ENCODE measurements around the gene KCNA10. TPM values are rescaled to one million over a fixed set of nuclear protein-coding genes. Genes with fewer than 3 reads are reported as not detected.

KCNA10 gene
- total and polyA plus RNA-seq, 9 donors: not detected

GRCh38 chr1:110548381-110548780 is 29.4 kb upstream of the KCNA10 start:
- Histone ChIP-seq H3K27ac (no peak overlapping the region), H3K36me3 (no peaks in the 10 kb centered on the region), H3K4me3 (no peak overlapping the region), H3K9me3 (no peaks in the 10 kb centered on the region), H3K27me3 (no peaks in the 10 kb centered on the region), H3K4me1 (ENCODE audit: insufficient read depth) (no peaks in the 10 kb centered on the region)
- no peak for DNase-seq
- WGBS, 3 donors: 44 to 58% (median 57%) methylated on average over 4 of the region's 4 CpGs
- intact Hi-C loops (cut with DNase I): no loop called here
- TF ChIP-seq CTCF (IDR thresholded peaks at IDR 0.05): no peak
- TF ChIP-seq EP300 (IDR thresholded peaks at IDR 0.05): no peak
- TF ChIP-seq POLR2A (IDR thresholded peaks at IDR 0.05): no peak

GRCh38 chr1:110547017-110547416 is 28.0 kb upstream of the KCNA10 start:
- intact Hi-C loops (cut with DNase I): no loop called here
- DNase-seq: no peak
- H3K9me3 ChIP-seq: no peaks in the 10 kb centered on the region
- H3K4me1 ChIP-seq (ENCODE audit: insufficient read depth): no peaks in the 10 kb centered on the region
- TF ChIP-seq EP300 (IDR thresholded peaks at IDR 0.05) (no peak), POLR2A (IDR thresholded peaks at IDR 0.05) (no peak), CTCF (IDR thresholded peaks at IDR 0.05) (no peak)
- no peaks in the 10 kb centered on the region for H3K36me3 ChIP-seq
- H3K4me3 ChIP-seq: no peak overlapping the region
- no peak overlapping the region for H3K27ac ChIP-seq
- WGBS, 3 donors: 46 to 65% (median 53%) methylated on average over 2 of the region's 2 CpGs
- H3K27me3 ChIP-seq: no peaks in the 10 kb centered on the region

GRCh38 chr1:110545492-110545891 is 26.5 kb upstream of the KCNA10 start:
- intact Hi-C loops (cut with DNase I): no loop called here
- Histone ChIP-seq H3K36me3 (no peaks in the 10 kb centered on the region), H3K9me3 (no peaks in the 10 kb centered on the region), H3K4me3 (no peak overlapping the region), H3K4me1 (ENCODE audit: insufficient read depth) (no peaks in the 10 kb centered on the region), H3K27ac (no peak overlapping the region), H3K27me3 (no peaks in the 10 kb centered on the region)
- no peak for DNase-seq
- 19 to 44% (median 21%) methylated on average over 2 of the region's 2 CpGs for WGBS, 3 donors
- no peak for TF ChIP-seq POLR2A (IDR thresholded peaks at IDR 0.05)

GRCh38 chr1:110544753-110545152 is 25.8 kb upstream of the KCNA10 start:
- intact Hi-C loops (cut with DNase I): no loop called here
- Histone ChIP-seq H3K27me3 (no peaks in the 10 kb centered on the region), H3K27ac (no peak overlapping the region), H3K9me3 (no peaks in the 10 kb centered on the region), H3K36me3 (no peaks in the 10 kb centered on the region), H3K4me3 (no peak overlapping the region), H3K4me1 (ENCODE audit: insufficient read depth) (no peaks in the 10 kb centered on the region)
- no peak for TF ChIP-seq CTCF (IDR thresholded peaks at IDR 0.05)
- no peak for TF ChIP-seq POLR2A (IDR thresholded peaks at IDR 0.05)
- no peak for TF ChIP-seq EP300 (IDR thresholded peaks at IDR 0.05)
- no peak for DNase-seq
- 56 to 61% (median 61%) methylated on average over 3 of the region's 3 CpGs for WGBS, 3 donors

- no peaks in the 10 kb centered on the region for H3K9me3 ChIP-seq
- no peak overlapping the region for H3K4me3 ChIP-seq
- no peaks in the 10 kb centered on the region for H3K36me3 ChIP-seq
- H3K4me1 ChIP-seq (ENCODE audit: insufficient read depth): no peaks in the 10 kb centered on the region
- WGBS, 3 donors: 20 to 25% (median 23%) methylated on average over 4 of the region's 4 CpGs
- no peaks in the 10 kb centered on the region for H3K27me3 ChIP-seq
- TF ChIP-seq EP300 (IDR thresholded peaks at IDR 0.05) (no peak), CTCF (IDR thresholded peaks at IDR 0.05) (no peak), POLR2A (IDR thresholded peaks at IDR 0.05) (no peak)
- intact Hi-C loops (cut with DNase I): no loop called here
- no peak overlapping the region for H3K27ac ChIP-seq
- DNase-seq: no peak
These were observed 23.8 kb upstream of the KCNA10 start for GRCh38 chr1:110542725-110543124.

Data from ovary (tissue), 9 donors.